Measurements from ENCODE around the gene CST8. TPM values are rescaled to one million over a fixed set of nuclear protein-coding genes. Genes with fewer than 3 reads are reported as not detected.

The CST8 gene
- total RNA-seq, 1 donor from 2014 or later, result not detected

GRCh38 chr20:23528867-23529431, 38.0 kb downstream of the CST8 start:
- Histone ChIP-seq H3K36me3 (ENCODE audit: control insufficient read depth, insufficient read depth, low read length) (no peaks in the 10 kb centered on the region), H3K27me3 (ENCODE audit: control insufficient read depth, insufficient read depth, low read length) (no peaks in the 10 kb centered on the region), H3K4me3 (ENCODE audit: low read depth, low read length) (no peak overlapping the region)
- TF ChIP-seq CTCF (IDR thresholded peaks at IDR 0.05; ENCODE audit: insufficient read depth, low read length, poor library complexity, severe bottlenecking), result no peak
- no peak for DNase-seq (ENCODE audit: low read depth)

GRCh38 chr20:23530937-23531567, 40.1 kb downstream of the CST8 start:
- Histone ChIP-seq H3K27me3 (ENCODE audit: control insufficient read depth, insufficient read depth, low read length) (no peaks in the 10 kb centered on the region), H3K36me3 (ENCODE audit: control insufficient read depth, insufficient read depth, low read length) (no peaks in the 10 kb centered on the region), H3K4me3 (ENCODE audit: low read depth, low read length) (no peak overlapping the region)
- no peak for TF ChIP-seq CTCF (IDR thresholded peaks at IDR 0.05; ENCODE audit: insufficient read depth, low read length, poor library complexity, severe bottlenecking)
- DNase-seq (ENCODE audit: low read depth), result no peak

GRCh38 chr20:23532533-23532932, 41.6 kb downstream of the CST8 start:
- TF ChIP-seq CTCF (IDR thresholded peaks at IDR 0.05; ENCODE audit: insufficient read depth, low read length, poor library complexity, severe bottlenecking), result no peak
- H3K27me3 ChIP-seq (ENCODE audit: control insufficient read depth, insufficient read depth, low read length), result no peaks in the 10 kb centered on the region
- DNase-seq (ENCODE audit: low read depth), result no peak
- H3K4me3 ChIP-seq (ENCODE audit: low read depth, low read length), result no peak overlapping the region
- no peaks in the 10 kb centered on the region for H3K36me3 ChIP-seq (ENCODE audit: control insufficient read depth, insufficient read depth, low read length)

- Histone ChIP-seq H3K27me3 (ENCODE audit: control insufficient read depth, insufficient read depth, low read length) (no peaks in the 10 kb centered on the region), H3K4me3 (ENCODE audit: low read depth, low read length) (no peak overlapping the region), H3K36me3 (ENCODE audit: control insufficient read depth, insufficient read depth, low read length) (no peaks in the 10 kb centered on the region)
- no peak for DNase-seq (ENCODE audit: low read depth)
- no peak for TF ChIP-seq CTCF (IDR thresholded peaks at IDR 0.05; ENCODE audit: insufficient read depth, low read length, poor library complexity, severe bottlenecking)
Measured at GRCh38 chr20:23533161-23533560, 42.2 kb downstream of the CST8 start.

GRCh38 chr20:23534801-23535593, 44.1 kb downstream of the CST8 start:
- no peak overlapping the region for H3K4me3 ChIP-seq (ENCODE audit: low read depth, low read length)
- no peaks in the 10 kb centered on the region for H3K36me3 ChIP-seq (ENCODE audit: control insufficient read depth, insufficient read depth, low read length)
- H3K27me3 ChIP-seq (ENCODE audit: control insufficient read depth, insufficient read depth, low read length), result no peaks in the 10 kb centered on the region
- DNase-seq (ENCODE audit: low read depth), result no peak
- TF ChIP-seq CTCF (IDR thresholded peaks at IDR 0.05; ENCODE audit: insufficient read depth, low read length, poor library complexity, severe bottlenecking), result no peak

All from kidney epithelial cell (primary cell).